22Rv1 (cell line): ENCODE data around the gene XPA.

Experiments
- ZFX ChIP-seq: fragments of 450-650 bp; IDR thresholded peaks from 2 replicates; pipeline ENCODE4 v1.6.1; 2017; ENCODE audit warnings: antibody characterized with exemption, borderline replicate concordance
- TF ChIP-seq, protein P1 (sequence below): fragments of 450-650 bp; IDR thresholded peaks from 2 replicates; pipeline ENCODE4 v1.5.1; 2017; ENCODE audit warnings: mild to moderate bottlenecking

DNA sequence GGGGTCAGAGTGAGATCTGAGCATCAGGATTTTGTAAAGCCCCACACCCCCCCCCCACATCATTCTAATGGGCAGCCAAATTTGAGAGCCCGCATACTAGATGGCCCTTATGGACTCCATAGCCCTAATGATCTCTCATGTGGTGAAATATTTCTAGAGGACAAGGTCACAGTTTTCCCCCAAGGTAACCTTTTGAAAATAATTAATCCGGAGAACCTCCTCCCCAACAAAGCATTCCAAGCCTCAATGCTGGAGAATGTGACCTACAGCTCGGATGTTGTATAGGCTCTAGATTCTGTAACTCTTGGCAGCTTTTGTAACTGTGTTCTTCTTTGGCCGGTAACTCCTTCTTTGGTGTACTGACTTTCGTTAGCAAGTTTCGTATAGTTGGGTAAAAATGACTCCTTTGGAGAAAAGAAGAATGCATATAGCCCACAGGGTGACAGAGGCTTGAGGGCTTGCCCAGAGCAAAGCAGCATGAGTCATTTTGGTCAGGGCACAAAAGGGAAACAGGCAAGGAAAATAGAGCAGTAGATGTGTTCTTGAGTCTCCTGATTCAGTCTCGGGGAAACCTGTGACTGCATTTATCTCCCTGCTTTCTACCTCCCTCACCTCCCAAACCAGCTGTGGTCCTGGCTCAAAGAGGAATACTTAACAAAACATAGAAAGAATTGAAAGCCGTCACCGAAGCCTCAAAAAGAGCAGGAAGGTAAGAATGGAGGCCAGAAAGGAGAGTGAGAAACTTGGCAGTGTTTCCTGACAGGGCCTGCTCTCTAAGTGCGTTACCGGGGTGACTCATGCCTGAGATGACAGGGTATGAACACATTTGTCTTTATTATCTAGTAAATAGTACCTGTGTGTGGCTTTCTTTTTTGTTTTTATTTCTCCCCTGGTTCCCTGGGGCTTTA is 6.6 kb upstream of the XPA start:
- TF ChIP-seq, protein P1, sequence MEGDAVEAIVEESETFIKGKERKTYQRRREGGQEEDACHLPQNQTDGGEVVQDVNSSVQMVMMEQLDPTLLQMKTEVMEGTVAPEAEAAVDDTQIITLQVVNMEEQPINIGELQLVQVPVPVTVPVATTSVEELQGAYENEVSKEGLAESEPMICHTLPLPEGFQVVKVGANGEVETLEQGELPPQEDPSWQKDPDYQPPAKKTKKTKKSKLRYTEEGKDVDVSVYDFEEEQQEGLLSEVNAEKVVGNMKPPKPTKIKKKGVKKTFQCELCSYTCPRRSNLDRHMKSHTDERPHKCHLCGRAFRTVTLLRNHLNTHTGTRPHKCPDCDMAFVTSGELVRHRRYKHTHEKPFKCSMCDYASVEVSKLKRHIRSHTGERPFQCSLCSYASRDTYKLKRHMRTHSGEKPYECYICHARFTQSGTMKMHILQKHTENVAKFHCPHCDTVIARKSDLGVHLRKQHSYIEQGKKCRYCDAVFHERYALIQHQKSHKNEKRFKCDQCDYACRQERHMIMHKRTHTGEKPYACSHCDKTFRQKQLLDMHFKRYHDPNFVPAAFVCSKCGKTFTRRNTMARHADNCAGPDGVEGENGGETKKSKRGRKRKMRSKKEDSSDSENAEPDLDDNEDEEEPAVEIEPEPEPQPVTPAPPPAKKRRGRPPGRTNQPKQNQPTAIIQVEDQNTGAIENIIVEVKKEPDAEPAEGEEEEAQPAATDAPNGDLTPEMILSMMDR: no peak
- TF ChIP-seq ZFX: no peak
